ENCODE results near the gene GPR152. TPM values are rescaled to one million over a fixed set of nuclear protein-coding genes. Genes with fewer than 3 reads are reported as not detected.

Gene GPR152
- not detected for total RNA-seq
- long read RNA-seq = 0 reads

- DNase-seq (ENCODE audit: missing footprints) (no peak), ATAC-seq (no peak)
- intact Hi-C loops (cut with DNase I) = no loop called here
These were observed at the start of gene GPR152 for GRCh38 chr11:67452141-67452952. Gene GPR152 (minus strand): TSS chr11:67452729. CDS start chr11:67452724, 5 bp downstream.

- ATAC-seq = no peak
- intact Hi-C loops (cut with DNase I) = no loop called here
- no peak for DNase-seq (ENCODE audit: missing footprints)
These were observed 49.3 kb upstream of the GPR152 start for GRCh38 chr11:67501854-67502253.

GRCh38 chr11:67500831-67501715, 48.5 kb upstream of the GPR152 start:
- DNase-seq (ENCODE audit: missing footprints) = no peak
- ATAC-seq = no peak
- intact Hi-C loops (cut with DNase I) = no loop called here

- DNase-seq (ENCODE audit: missing footprints) = no peak
- intact Hi-C loops (cut with DNase I) = no loop called here
- ATAC-seq = no peak
These were observed 47.9 kb upstream of the GPR152 start for GRCh38 chr11:67500484-67500821.

GRCh38 chr11:67499808-67500483, 47.4 kb upstream of the GPR152 start:
- DNase-seq (ENCODE audit: missing footprints) (no peak), ATAC-seq (no peak)
- intact Hi-C loops (cut with DNase I) = no loop called here

- ATAC-seq (no peak), DNase-seq (ENCODE audit: missing footprints) (no peak)
- intact Hi-C loops (cut with DNase I) = no loop called here
These were observed 46.0 kb upstream of the GPR152 start for GRCh38 chr11:67498544-67498972.

GRCh38 chr11:67497656-67498291, 45.2 kb upstream of the GPR152 start:
- intact Hi-C loops (cut with DNase I) = no loop called here
- no peak for ATAC-seq
- DNase-seq (ENCODE audit: missing footprints) = no peak

GRCh38 chr11:67496113-67496512, 43.6 kb upstream of the GPR152 start:
- no peak for DNase-seq (ENCODE audit: missing footprints)
- intact Hi-C loops (cut with DNase I) = no loop called here
- ATAC-seq = no peak

GRCh38 chr11:67495234-67496005, 42.9 kb upstream of the GPR152 start:
- no peak for DNase-seq (ENCODE audit: missing footprints)
- ATAC-seq = no peak
- intact Hi-C loops (cut with DNase I) = no loop called here

GRCh38 chr11:67494371-67495233, 42.1 kb upstream of the GPR152 start:
- DNase-seq (ENCODE audit: missing footprints) (no peak), ATAC-seq (no peak)
- intact Hi-C loops (cut with DNase I) = no loop called here

- no peak for DNase-seq (ENCODE audit: missing footprints)
- intact Hi-C loops (cut with DNase I) = no loop called here
- ATAC-seq = no peak
These were observed 41.2 kb upstream of the GPR152 start for GRCh38 chr11:67493548-67494370.

GRCh38 chr11:67492801-67493547, 40.4 kb upstream of the GPR152 start:
- intact Hi-C loops (cut with DNase I) = no loop called here
- DNase-seq (ENCODE audit: missing footprints) = no peak
- no peak for ATAC-seq

- no peak for DNase-seq (ENCODE audit: missing footprints)
- intact Hi-C loops (cut with DNase I) = no loop called here
- ATAC-seq = no peak
These were observed 39.7 kb upstream of the GPR152 start for GRCh38 chr11:67492069-67492727.

- ATAC-seq = no peak
- intact Hi-C loops (cut with DNase I) = no loop called here
These were observed 38.9 kb upstream of the GPR152 start for GRCh38 chr11:67491276-67492068.

GRCh38 chr11:67490727-67491065, 38.2 kb upstream of the GPR152 start:
- ATAC-seq (no peak), DNase-seq (ENCODE audit: missing footprints) (no peak)
- intact Hi-C loops (cut with DNase I) = no loop called here

More at GRCh38 chr11:67491276-67492068, 38.9 kb upstream of the GPR152 start:
- no peak for DNase-seq (ENCODE audit: missing footprints)

All from Right ventricle myocardium inferior (tissue), 1 donor.